Measurements from ENCODE around the gene SMIM23.

GRCh38 chr5:171825051-171825450 lies 39.4 kb downstream of the SMIM23 start:
- TF ChIP-seq POLR2A (IDR thresholded peaks at IDR 0.05) (no peak), CTCF (IDR thresholded peaks at IDR 0.05) (no peak)

Measured in suprapubic skin (tissue), 3 donors.